Left renal pelvis (tissue), 4 donors: ENCODE results near the gene CRB1. TPM values are rescaled to one million over a fixed set of nuclear protein-coding genes. Genes with fewer than 3 reads are reported as not detected.
"Not testable (repeated sequence)": the region's sequence is repeated elsewhere in the genome, so short reads cannot be mapped to it uniquely, and the experiment has no call there.

ENCODE experiments used
- DNase-seq, 4 donors: peaks; one replicate each; pipeline ENCODE4 v3.0.0-alpha.2; 2013; ENCODE audit warnings: low read depth in 4 of 4, low spot score in 3 of 4
- polyA plus RNA-seq, 4 donors: library from polyadenylated mRNA; unstranded; fragments of 120-200 nt; gene quantifications; one replicate each; pipeline ENCODE4 v1.2.1, GENCODE V29; 2013; ENCODE audit not compliant: insufficient read length in 4 of 4

CRB1 gene
- polyA plus RNA-seq, 4 donors, result 0.34 to 3.3 (median 2.1) TPM

- DNase-seq, result no peak
Measured at GRCh38 chr1:197394831-197395608, 127.0 kb downstream of the CRB1 start.

DNA sequence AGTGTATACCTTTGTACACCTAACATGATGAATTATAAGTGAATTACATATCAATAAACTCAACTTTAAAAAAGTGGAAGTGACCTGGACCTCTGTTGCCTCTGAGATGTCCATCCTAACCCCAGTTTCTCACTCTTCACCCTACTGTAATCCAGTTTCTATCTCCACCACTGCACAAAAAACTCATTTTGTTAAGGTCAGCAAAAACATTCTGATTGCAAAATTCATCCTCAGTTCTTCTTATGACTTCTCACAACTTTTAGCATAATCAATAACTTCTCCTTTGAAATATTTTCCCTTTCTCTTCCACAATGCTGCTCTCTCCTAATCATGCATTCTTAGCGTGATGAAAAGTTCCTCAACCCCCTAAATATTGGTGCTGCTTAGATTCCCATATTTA is 129.8 kb downstream of the CRB1 start:
- DNase-seq, result no peak

GRCh38 chr1:197399755-197400521 is 131.9 kb downstream of the CRB1 start:
- DNase-seq, result no peak

DNA sequence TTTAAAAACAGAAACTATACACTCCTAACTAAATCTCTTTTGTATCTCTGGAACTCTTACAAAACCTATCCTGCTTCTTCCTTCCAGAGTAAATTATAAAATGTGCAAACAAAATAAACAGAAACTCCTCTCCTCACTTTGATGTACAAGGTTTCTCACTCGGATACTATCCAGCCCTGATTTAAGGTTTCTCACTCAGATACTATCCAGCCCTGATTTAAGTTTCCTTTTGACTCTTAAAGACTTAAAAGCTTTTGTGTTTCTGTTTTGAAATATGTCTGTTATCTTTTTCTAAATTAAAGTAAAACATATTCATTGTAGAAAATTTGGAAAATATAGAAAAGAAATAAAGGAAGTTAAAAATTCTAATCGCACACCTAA is 132.5 kb downstream of the CRB1 start:
- no peak for DNase-seq

- DNase-seq, result no peak
Measured at GRCh38 chr1:197402189-197402588, 134.1 kb downstream of the CRB1 start.

- DNase-seq, result not testable (repeated sequence)
Measured at GRCh38 chr1:197404774-197405173, 136.7 kb downstream of the CRB1 start.

DNA sequence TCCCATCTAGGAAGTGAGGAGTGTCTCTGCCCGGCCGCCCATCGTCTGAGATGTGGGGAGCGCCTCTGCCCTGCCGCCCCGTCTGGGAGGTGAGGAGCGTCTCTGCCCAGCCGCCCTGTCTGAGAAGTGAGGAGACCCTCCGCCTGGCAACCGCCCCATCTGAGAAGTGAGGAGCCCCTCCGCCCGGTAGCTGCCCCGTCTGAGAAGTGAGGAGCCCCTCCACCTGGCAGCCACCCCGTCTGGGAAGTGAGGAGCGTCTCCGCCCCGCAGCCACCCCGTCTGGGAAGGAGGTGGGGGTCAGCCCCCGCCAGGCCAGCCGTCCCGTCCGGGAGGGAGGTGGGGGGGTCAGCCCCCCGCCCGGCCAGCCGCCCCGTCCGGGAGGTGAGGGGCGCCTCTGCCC is 137.6 kb downstream of the CRB1 start:
- not testable (repeated sequence) for DNase-seq

GRCh38 chr1:197413564-197413963 is 145.5 kb downstream of the CRB1 start:
- no peak for DNase-seq

DNA sequence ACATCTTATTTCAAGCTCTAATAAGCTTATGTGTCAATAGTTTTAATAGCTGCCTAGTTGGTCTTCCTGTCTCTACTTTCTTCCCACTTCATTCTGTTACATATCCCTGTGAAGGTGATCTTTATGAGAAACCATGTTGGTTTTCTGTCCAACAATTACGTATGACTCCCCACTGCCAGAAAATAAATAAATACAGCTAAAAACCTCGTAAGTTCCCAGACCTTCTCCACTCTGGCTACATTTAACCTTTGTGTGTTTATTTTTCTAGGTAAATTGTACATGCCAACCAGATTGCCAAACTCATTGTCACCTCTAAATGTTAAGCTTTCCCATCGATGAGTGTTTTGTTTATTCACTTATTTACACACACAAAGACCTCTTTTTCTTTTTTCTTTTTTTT is 147.2 kb downstream of the CRB1 start:
- no peak for DNase-seq

DNA sequence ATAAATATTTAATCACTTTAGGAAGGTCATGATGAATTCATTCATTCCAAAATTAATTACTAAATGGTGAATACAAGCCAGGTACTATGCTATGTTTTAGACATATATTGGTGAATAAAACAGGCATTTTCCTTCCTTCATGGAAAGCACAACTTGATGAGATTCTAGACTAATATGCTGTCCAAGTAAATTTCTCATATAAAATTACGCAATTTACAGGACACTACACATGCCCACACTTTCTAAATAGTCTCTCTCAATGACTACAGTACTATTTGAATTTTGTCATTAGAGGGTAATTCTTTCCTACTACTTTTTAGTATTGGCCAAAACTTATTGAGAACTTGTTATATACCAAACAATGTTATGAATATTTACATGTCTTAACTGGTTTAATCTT is 150.6 kb downstream of the CRB1 start:
- DNase-seq, result no peak

DNA sequence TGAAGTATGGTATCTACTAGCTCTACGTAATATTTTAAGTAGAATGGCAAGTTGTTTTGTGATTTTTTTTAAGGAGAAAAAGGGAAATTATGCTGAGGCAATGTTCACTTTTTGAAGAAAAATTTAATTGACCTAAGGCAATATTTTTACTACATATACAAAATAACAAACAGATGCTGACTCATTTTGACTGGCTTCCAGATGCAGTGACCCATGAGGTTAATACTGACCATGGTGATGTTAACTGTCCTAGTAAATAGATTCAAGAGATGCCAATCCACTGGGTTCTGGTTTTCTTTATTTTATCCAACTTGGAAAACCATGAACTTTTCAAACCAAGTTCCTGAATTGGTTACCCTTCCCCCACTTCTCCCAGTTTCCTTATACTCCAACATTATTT is 154.9 kb downstream of the CRB1 start:
- no peak for DNase-seq

- no peak for DNase-seq
Measured at GRCh38 chr1:197424380-197424779, 156.3 kb downstream of the CRB1 start.

GRCh38 chr1:197429372-197429771 is 161.3 kb downstream of the CRB1 start:
- DNase-seq, result no peak

GRCh38 chr1:197435224-197435623 is 167.2 kb downstream of the CRB1 start:
- no peak for DNase-seq

GRCh38 chr1:197437601-197438000 is 169.5 kb downstream of the CRB1 start:
- DNase-seq, result no peak

DNA sequence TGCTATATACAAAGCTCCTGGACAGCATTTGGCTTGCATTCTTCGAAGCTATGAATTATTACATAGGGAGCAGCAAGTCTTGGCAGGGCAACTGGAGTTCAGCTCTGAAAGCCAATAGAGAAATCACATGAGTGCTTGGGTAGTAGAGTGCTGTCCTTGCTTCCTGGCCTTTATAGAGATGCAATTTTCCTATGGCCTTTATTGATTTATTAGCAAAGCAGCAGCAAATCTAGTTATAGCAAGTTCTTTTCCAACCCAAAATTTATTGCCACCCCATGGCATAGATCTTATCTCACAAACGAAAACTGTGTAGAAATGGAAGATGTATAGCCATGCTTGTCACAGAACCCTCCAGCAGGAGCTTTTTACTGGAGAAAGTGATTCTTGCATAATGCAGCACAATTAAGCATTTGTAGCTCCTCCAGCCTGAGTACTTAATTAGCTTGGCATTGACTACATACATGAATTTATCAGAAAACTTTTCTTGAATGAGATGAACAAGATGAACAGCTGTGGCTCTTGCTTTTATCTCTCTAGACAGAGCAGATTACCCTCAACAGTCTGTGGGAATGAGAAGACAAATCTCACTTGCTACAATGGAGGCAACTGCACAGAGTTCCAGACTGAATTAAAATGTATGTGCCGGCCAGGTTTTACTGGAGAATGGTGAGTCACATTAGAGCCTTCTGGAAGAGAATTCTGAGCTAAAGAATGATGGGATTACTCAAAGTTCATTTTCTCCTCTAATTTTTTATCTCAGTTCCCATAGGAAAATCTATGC is 170.1 kb downstream of the CRB1 start:
- peak in 1 of 4 donors; percentile 12 for DNase-seq

GRCh38 chr1:197439708-197440280 is 171.7 kb downstream of the CRB1 start:
- DNase-seq, result no peak

- DNase-seq, result no peak
Measured at GRCh38 chr1:197440715-197441114, 172.7 kb downstream of the CRB1 start.

GRCh38 chr1:197441999-197442414 is 174.0 kb downstream of the CRB1 start:
- DNase-seq, result no peak

- DNase-seq, result no peak
Measured at GRCh38 chr1:197444755-197445154, 176.7 kb downstream of the CRB1 start.
